Hypothalamus (tissue), 51 donors: ENCODE results near the gene BEX3.
A peak's percentile ranks its signal among the peaks of the same experiment; 100 is the strongest.

Experiments
- DNase-seq, 51 donors: peaks; one replicate each; lab custom pipeline; 2025; lab: John Stamatoyannopoulos, UW

The BEX3 gene

DNA sequence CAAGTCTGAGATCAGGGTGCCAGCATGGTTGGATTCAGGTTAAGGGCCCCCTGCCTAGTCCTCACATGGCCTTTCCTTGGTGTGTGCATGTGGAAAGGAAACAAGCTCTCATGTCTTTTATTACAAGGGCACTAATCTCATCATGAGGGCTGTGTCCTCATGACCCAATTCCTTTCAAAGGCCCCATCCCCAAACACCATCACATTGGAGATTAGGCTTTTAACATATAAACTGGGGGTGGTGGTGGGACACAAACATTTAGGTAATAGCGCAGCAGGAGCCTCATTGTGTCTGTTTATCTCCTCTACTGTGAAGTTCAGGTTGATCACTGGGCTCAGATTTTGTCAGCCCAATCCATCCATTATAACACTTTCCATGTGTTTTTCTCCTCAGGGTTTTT, 41.0 kb downstream of the BEX3 start:
- DNase-seq, result no peak

DNA sequence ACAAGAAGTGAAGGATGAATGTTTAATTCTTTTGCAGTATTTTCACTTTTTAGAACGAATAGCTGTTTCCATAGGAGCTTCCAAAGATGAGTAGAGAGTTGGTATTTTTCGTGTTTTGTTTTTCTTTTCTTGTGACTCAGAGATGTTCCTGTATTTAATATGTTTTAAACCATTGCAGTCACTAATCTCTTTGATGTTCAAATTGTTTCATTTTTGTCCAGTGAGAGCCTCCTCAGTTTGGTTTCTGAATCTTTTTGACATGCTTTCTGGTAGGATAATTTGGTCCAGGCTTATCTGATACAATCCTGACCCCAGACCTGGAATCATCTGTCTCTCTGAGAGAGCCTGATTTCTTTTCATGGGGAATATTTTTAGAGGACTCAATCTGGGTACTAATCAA, 41.6 kb downstream of the BEX3 start:
- no peak for DNase-seq

DNA sequence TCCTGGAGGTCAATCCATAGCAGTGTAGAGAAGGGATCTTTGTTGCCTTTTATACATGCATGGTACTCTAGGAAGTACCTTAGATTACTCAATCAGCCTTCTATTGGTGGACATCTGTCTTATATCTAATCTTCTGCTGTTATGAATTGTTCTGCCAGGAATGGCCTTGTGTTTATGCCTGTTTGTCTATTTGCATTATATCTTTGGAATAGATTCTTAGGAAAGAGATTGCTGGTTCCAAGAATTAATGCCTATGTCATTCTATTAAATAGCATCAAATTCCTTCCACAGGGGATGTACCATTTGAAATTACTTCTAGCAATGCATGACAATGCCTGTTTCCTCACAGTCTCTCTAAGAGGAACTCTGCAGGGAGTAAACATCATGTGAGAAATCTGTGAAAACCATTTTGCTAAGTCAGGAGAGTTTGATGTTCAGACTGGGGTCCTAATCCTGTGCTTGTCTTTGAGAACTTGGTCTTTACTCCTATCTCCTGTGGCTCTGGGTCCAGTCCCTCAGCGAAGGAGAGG, 42.5 kb downstream of the BEX3 start:
- no peak for DNase-seq

DNA sequence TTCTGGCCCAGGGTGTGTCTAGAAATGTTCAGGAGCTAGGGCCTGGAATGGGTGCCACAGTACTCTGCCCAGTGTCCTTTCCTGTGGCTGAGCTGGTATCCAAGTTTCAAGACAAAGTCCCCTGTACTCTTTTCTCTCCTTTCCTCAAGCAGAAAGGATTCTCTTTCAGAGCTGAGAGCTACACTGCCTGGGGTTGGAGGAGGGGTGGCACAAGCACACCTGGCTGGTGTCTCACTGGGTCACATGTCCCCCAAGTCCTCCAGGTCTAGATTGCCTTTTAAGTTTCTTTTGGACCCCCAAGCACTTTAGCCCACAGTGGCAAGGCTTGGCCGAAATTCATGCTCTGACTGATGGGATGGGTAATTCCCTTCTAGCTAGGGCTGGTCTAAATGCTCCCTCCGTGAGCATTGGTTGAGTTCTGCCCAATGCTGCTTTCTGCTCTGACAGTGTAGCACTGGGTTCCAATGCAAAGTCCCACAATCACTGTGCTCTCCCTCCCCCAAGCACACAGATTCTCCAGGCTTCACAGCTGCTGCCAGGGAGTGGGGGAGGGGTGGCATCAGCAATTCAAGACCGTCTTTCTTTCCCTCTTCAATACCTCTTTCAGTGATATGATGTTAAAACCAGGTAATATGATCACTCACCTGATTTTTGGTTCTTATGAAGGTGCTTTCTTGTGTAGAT, 47.8 kb downstream of the BEX3 start:
- peak in 15 of 51 donors; percentile 0 to 15 (median 2) for DNase-seq
